Activated naive CD4-positive, alpha-beta T cell treated with anti-CD3 and anti-CD28 coated beads, Interleukin-2, amount 50 U/mL, for 24 hours (primary cell): ENCODE results near the gene COMMD10.

Source experiments
- H3K27ac Mint-ChIP-seq: one replicate; pipeline ENCODE4 v1.8.0; 2021; ENCODE audit warnings: mild to moderate bottlenecking, mixed read lengths
- H3K27me3 Mint-ChIP-seq: one replicate; pipeline ENCODE4 v1.8.0; 2021; ENCODE audit warnings: mixed read lengths
- H3K36me3 Mint-ChIP-seq: one replicate; pipeline ENCODE4 v1.8.0; 2021; ENCODE audit warnings: mixed read lengths
- H3K4me1 Mint-ChIP-seq: one replicate; pipeline ENCODE4 v1.8.0; 2021; ENCODE audit warnings: mixed read lengths
- H3K4me3 Mint-ChIP-seq: one replicate; pipeline ENCODE4 v1.8.0; 2021; ENCODE audit warnings: mild to moderate bottlenecking, mixed read lengths
- H3K9me3 Mint-ChIP-seq: one replicate; pipeline ENCODE4 v1.8.0; 2021; ENCODE audit warnings: mixed read lengths

Gene COMMD10

GRCh38 chr5:116229131-116229689 is 144.4 kb downstream of the COMMD10 start:
- no peaks in the 10 kb centered on the region for H3K27me3 Mint-ChIP-seq
- H3K4me3 Mint-ChIP-seq = no peak overlapping the region
- H3K4me1 Mint-ChIP-seq = peaks cover 19% of the 10 kb centered on the region
- peaks cover 10% of the 10 kb centered on the region for H3K9me3 Mint-ChIP-seq
- no peak overlapping the region for H3K27ac Mint-ChIP-seq
- peaks cover 40% of the 10 kb centered on the region for H3K36me3 Mint-ChIP-seq

DNA sequence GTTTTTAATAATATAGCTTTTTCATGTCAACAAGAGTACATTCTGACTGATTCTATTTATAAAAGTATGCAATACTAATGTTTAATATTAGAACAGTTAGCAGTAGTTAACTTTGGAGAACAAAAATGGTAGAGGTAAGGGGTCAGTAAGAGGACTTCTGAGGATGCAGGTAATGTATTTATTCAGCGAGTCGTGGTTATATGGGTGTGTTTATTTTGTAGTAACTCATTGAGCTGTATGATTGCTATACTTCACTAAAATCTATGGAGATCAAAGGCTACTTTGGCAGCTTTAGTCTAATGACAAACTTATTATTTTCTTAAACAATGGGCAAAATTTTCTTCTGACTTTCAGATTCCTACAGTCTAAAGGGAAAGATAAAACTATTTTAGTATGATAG is 146.5 kb downstream of the COMMD10 start:
- Mint-ChIP-seq H3K27me3 (no peaks in the 10 kb centered on the region), H3K27ac (no peak overlapping the region), H3K4me3 (no peak overlapping the region), H3K4me1 (peaks cover 5% of the 10 kb centered on the region), H3K9me3 (peaks cover 12% of the 10 kb centered on the region), H3K36me3 (peaks cover 34% of the 10 kb centered on the region)

DNA sequence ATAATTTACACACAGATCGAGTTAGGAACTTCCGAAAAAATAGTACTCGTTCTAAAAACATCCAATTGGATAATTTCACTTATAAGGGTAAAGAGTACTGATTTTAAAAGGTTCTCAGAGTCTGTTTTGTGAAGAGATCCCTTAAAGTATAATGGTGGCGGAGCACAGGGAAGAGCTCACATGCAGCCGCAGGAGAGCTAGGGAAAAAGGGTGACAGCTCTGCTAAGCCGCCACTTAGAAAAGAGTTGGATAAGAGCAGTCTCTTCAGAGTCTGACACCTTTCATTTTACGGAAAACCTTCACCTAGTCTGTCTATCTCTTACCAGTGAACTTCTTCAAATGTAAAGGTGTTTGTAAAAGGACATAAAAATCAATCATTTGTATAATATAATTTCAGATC is 149.9 kb downstream of the COMMD10 start:
- no peaks in the 10 kb centered on the region for H3K27me3 Mint-ChIP-seq
- no peak overlapping the region for H3K4me3 Mint-ChIP-seq
- H3K27ac Mint-ChIP-seq = no peak overlapping the region

DNA sequence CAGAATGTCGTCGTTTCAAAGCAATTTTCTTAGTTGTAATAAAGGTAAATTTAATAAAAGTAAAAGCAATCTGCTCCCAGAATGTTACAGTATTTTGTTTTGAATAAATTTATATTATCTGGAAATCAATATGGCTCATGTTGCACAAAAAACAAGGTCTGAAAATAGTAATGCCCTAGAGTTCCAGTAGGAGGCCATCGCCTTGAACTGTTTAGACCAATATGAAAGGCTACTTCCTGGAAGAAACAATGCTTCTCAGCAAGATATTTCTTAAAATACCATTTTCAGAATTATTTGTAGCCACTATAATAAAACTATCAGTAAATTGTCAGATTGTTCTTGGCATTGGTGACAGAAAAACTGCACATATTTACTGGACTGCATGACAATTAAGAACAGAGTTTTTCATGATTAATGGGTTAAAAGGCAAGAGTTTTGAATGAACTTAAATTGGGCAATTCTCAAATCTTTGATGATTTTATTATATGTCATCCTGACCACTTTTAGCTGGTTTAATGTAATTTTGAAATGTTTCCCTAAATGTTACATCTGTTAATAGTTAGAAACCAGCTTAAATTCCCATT is 153.2 kb downstream of the COMMD10 start:
- Mint-ChIP-seq H3K27me3 (no peaks in the 10 kb centered on the region), H3K27ac (no peak overlapping the region), H3K36me3 (peaks cover 44% of the 10 kb centered on the region), H3K4me1 (no peaks in the 10 kb centered on the region), H3K9me3 (peaks cover 12% of the 10 kb centered on the region), H3K4me3 (no peak overlapping the region)

More for the DNA sequence above, 149.9 kb downstream of the COMMD10 start:
- H3K36me3 Mint-ChIP-seq = peaks cover 38% of the 10 kb centered on the region
- peaks cover 12% of the 10 kb centered on the region for H3K9me3 Mint-ChIP-seq
- H3K4me1 Mint-ChIP-seq = no peaks in the 10 kb centered on the region

GRCh38 chr5:116242343-116242742 is 157.5 kb downstream of the COMMD10 start:
- Mint-ChIP-seq H3K4me1 (no peaks in the 10 kb centered on the region), H3K36me3 (peaks cover 39% of the 10 kb centered on the region), H3K9me3 (peaks cover 9% of the 10 kb centered on the region), H3K4me3 (no peak overlapping the region), H3K27me3 (no peaks in the 10 kb centered on the region), H3K27ac (no peak overlapping the region)

GRCh38 chr5:116248432-116248831 is 163.6 kb downstream of the COMMD10 start:
- peaks cover 13% of the 10 kb centered on the region for H3K9me3 Mint-ChIP-seq
- no peak overlapping the region for H3K27ac Mint-ChIP-seq
- peaks cover 33% of the 10 kb centered on the region for H3K36me3 Mint-ChIP-seq
- H3K4me3 Mint-ChIP-seq = no peak overlapping the region
- no peaks in the 10 kb centered on the region for H3K27me3 Mint-ChIP-seq
- no peaks in the 10 kb centered on the region for H3K4me1 Mint-ChIP-seq

- Mint-ChIP-seq H3K27me3 (no peaks in the 10 kb centered on the region), H3K4me3 (no peak overlapping the region), H3K4me1 (no peaks in the 10 kb centered on the region), H3K36me3 (peaks cover 31% of the 10 kb centered on the region), H3K9me3 (peaks cover 10% of the 10 kb centered on the region), H3K27ac (no peak overlapping the region)
Measured at GRCh38 chr5:116249648-116250047, 164.8 kb downstream of the COMMD10 start.

- H3K4me1 Mint-ChIP-seq = no peaks in the 10 kb centered on the region
- H3K36me3 Mint-ChIP-seq = peaks cover 41% of the 10 kb centered on the region
- no peak overlapping the region for H3K27ac Mint-ChIP-seq
Measured at GRCh38 chr5:116256717-116257116, 171.9 kb downstream of the COMMD10 start.

DNA sequence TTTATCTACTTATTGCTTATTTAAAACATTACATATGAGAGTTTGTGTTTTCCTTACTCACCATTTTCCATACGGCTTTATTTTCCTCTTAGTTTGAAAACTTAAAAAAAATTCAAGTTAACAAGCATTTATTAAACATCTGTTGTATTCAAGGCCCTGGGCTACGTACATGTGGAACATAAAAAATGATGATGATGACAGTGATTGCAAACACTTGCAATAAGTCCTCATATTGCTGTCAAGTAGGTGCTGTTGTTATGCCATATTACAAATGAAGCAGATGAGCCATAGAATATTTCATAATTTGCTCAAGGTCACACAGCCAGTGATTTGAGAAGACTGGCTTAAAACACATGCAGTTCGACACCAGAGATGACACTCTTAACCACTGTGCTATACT is 180.6 kb downstream of the COMMD10 start:
- Mint-ChIP-seq H3K4me1 (no peaks in the 10 kb centered on the region), H3K36me3 (peaks cover 47% of the 10 kb centered on the region), H3K27me3 (no peaks in the 10 kb centered on the region), H3K27ac (peak overlapping the region; percentile 74), H3K4me3 (no peak overlapping the region), H3K9me3 (peaks cover 30% of the 10 kb centered on the region)

More at GRCh38 chr5:116256717-116257116, 171.9 kb downstream of the COMMD10 start:
- Mint-ChIP-seq H3K27me3 (no peaks in the 10 kb centered on the region), H3K9me3 (peaks cover 7% of the 10 kb centered on the region), H3K4me3 (no peak overlapping the region)

- H3K9me3 Mint-ChIP-seq = peaks cover 18% of the 10 kb centered on the region
- no peak overlapping the region for H3K4me3 Mint-ChIP-seq
- no peaks in the 10 kb centered on the region for H3K27me3 Mint-ChIP-seq
- peaks cover 29% of the 10 kb centered on the region for H3K36me3 Mint-ChIP-seq
- no peak overlapping the region for H3K27ac Mint-ChIP-seq
- H3K4me1 Mint-ChIP-seq = no peaks in the 10 kb centered on the region
Measured at GRCh38 chr5:116271446-116272025, 186.7 kb downstream of the COMMD10 start.

DNA sequence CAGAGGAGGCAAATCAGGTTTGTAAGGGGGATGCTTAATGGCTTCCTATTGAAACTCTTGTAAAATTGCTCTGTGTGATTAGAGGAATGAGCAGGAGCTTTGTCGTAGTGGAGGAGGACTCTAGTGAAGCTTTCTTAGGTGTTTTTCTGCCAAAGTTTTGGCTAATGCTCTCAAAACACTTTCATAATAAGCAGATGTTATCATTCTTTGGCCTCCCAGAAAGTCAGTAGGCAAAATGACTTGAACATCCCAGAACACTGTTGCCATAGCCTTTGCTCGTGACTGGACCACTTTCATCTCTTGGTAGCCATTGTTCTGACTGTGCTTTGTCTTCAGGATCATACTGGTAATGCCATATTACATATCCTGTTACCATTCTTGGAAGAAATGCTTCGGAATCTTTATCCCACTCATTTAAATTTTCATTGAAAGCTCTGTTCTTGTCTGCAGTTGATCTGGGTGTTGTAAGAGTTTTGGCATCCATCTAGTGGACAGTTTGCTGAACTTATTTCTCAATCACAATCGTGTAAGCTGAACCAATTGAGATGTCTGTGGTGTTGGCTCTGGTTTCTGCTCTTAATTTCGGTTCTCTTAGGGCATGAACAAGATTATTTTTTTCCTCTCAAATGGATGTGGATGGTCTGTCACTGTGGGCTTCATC is 187.6 kb downstream of the COMMD10 start:
- no peaks in the 10 kb centered on the region for H3K27me3 Mint-ChIP-seq
- H3K9me3 Mint-ChIP-seq = peaks cover 16% of the 10 kb centered on the region
- no peak overlapping the region for H3K4me3 Mint-ChIP-seq
- H3K4me1 Mint-ChIP-seq = no peaks in the 10 kb centered on the region
- H3K36me3 Mint-ChIP-seq = peaks cover 28% of the 10 kb centered on the region
- H3K27ac Mint-ChIP-seq = no peak overlapping the region

- Mint-ChIP-seq H3K4me3 (no peak overlapping the region), H3K27ac (no peak overlapping the region), H3K9me3 (peaks cover 16% of the 10 kb centered on the region), H3K4me1 (no peaks in the 10 kb centered on the region), H3K36me3 (peaks cover 31% of the 10 kb centered on the region), H3K27me3 (no peaks in the 10 kb centered on the region)
Measured at GRCh38 chr5:116273448-116274242, 188.8 kb downstream of the COMMD10 start.

DNA sequence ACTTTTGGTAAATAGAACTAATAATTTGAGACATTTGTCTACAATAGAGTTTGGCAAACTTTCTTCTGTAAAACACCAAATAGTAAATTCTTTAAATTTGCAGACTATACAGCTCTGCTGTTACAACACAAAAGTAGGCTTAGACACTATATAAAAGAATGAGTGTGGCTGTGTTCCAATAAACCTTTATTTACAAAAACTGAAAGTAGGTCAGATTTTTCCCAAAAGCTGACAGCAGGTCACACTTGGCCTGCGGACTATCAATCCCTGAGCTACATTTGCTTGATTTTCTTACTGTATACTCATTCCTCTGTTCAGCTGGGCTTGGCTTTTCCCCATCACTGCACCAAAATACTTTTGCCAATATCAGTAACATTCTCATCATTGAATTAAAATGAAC is 189.4 kb downstream of the COMMD10 start:
- Mint-ChIP-seq H3K27ac (no peak overlapping the region), H3K4me1 (peaks cover 5% of the 10 kb centered on the region), H3K9me3 (peaks cover 16% of the 10 kb centered on the region), H3K4me3 (no peak overlapping the region), H3K36me3 (peaks cover 35% of the 10 kb centered on the region), H3K27me3 (no peaks in the 10 kb centered on the region)

DNA sequence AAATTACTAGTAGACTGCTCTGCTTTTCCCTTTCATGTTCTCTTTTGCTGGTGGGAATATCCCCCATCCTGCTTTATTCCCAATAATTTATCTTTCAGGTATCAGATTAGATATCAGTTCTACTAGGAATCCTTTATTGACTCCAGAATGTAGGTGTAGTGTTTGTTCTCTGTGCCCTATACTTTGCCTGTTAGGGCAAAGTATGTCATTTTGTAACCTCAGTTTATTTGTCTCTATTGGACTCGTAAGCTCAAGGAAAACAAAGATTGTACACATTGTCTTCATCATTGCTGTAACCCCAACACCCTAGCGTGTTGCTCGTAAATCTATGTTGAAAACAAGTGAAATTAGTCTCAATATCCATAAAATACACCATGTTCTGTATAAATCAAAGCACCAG is 190.5 kb downstream of the COMMD10 start:
- Mint-ChIP-seq H3K4me3 (no peak overlapping the region), H3K4me1 (peaks cover 13% of the 10 kb centered on the region), H3K9me3 (peaks cover 12% of the 10 kb centered on the region), H3K36me3 (peaks cover 38% of the 10 kb centered on the region), H3K27me3 (no peaks in the 10 kb centered on the region), H3K27ac (no peak overlapping the region)

- Mint-ChIP-seq H3K4me1 (peaks cover 30% of the 10 kb centered on the region), H3K27ac (no peak overlapping the region), H3K4me3 (no peak overlapping the region), H3K9me3 (peaks cover 13% of the 10 kb centered on the region), H3K27me3 (no peaks in the 10 kb centered on the region), H3K36me3 (peaks cover 39% of the 10 kb centered on the region)
Measured at GRCh38 chr5:116276952-116277351, 192.1 kb downstream of the COMMD10 start.
